HepG2 (cell line): ENCODE results near the gene PPP1R13L. TPM values are rescaled to one million over a fixed set of nuclear protein-coding genes. Genes with fewer than 3 reads are reported as not detected.

Experiments used
- BCLAF1 ChIP-seq: fragments of 450-650 bp; IDR thresholded peaks from 2 replicates; pipeline ENCODE4 v1.6.1; 2017; ENCODE audit warnings: mild to moderate bottlenecking
- CBX1 ChIP-seq: IDR thresholded peaks from one replicate; pipeline ENCODE4 v1.6.1; 2016; ENCODE audit warnings: antibody characterized with exemption, low read depth
- HNRNPLL ChIP-seq: fragments of 200-400 bp; formaldehyde crosslinking; IDR thresholded peaks from 2 replicates; pipeline ENCODE4 v1.6.1; 2017; ENCODE audit warnings: mild to moderate bottlenecking, low read depth, low read length; ENCODE audit not compliant: poor library complexity, severe bottlenecking
- KIAA2018 ChIP-seq: sonication (generic); formaldehyde crosslinking; IDR thresholded peaks from 2 replicates; pipeline ENCODE4 v1.5.0; 2020; ENCODE audit warnings: mild to moderate bottlenecking, missing genetic modification reagents, borderline replicate concordance
- MAZ ChIP-seq, 2 experiments: sonication (generic) in 1 of 2; formaldehyde crosslinking in 1 of 2; IDR thresholded peaks; 2 replicates each; pipeline versions ENCODE4 v1.5.0 to v1.6.1; 2012 to 2020; ENCODE audit warnings: low read depth in 2 of 2, mild to moderate bottlenecking in 2 of 2, borderline replicate concordance in 1 of 2, improper control_type of control experiment in 1 of 2, low read length in 1 of 2, missing genetic modification reagents in 1 of 2, moderate library complexity in 1 of 2
- SKI ChIP-seq: fragments of 450-650 bp; IDR thresholded peaks from one replicate; pipeline ENCODE4 v1.6.1; 2018; ENCODE audit warnings: mild to moderate bottlenecking; ENCODE audit not compliant: partially characterized antibody
- SSRP1 ChIP-seq: IDR thresholded peaks from 2 replicates; pipeline ENCODE4 v1.6.1; 2016; ENCODE audit warnings: control low read depth
- ZFYVE20 ChIP-seq: sonication (generic); formaldehyde crosslinking; IDR thresholded peaks from 2 replicates; pipeline ENCODE4 v1.8.0; 2023; ENCODE audit warnings: low read depth, mild to moderate bottlenecking, moderate library complexity, missing genetic modification reagents, borderline replicate concordance
- ZNF296 ChIP-seq: sonication (generic); formaldehyde crosslinking; conservative IDR thresholded peaks from 2 replicates; pipeline ENCODE4 v1.5.0; 2020; ENCODE audit warnings: mild to moderate bottlenecking, missing genetic modification reagents
- ZNF362 ChIP-seq: sonication (generic); formaldehyde crosslinking; IDR thresholded peaks from 2 replicates; pipeline ENCODE4 v1.4.0; 2020; ENCODE audit warnings: missing genetic modification reagents, mild to moderate bottlenecking, borderline replicate concordance
- ZNF563 ChIP-seq: sonication (generic); formaldehyde crosslinking; IDR thresholded peaks from 2 replicates; pipeline ENCODE4 v1.8.0; 2022; ENCODE audit warnings: mild to moderate bottlenecking, moderate library complexity, missing genetic modification reagents
- polyA plus RNA-seq, 8 experiments: library from polyadenylated mRNA; depleted of rRNA in 3 of 8; stranded (reverse) in 7 of 8; unstranded in 1 of 8; fragments of >200 nt; fragmentation: Illumina TruSeq in 4 of 8; extraction: Trizol in 4 of 8; gene quantifications; 2 replicates each; pipeline versions ENCODE4 v1.2.1 to v1.2.3, GENCODE V29; 2011 to 2016; ENCODE audit warnings: low read depth in 4 of 8, missing spikeins in 1 of 8, mixed read lengths in 1 of 8; ENCODE audit not compliant: insufficient read depth in 1 of 8
- total RNA-seq, 5 experiments: library from RNA; depleted of rRNA; stranded (reverse); fragments of >200 nt; fragmentation: Illumina TruSeq; extraction: Trizol; gene quantifications; 2 replicates each; pipeline ENCODE4 v1.2.3, GENCODE V29; 2016; ENCODE audit warnings: low read depth in 1 of 5
- TF ChIP-seq, protein P1 (sequence below): sonication (generic); formaldehyde crosslinking; IDR thresholded peaks from 2 replicates; pipeline ENCODE4; 2020; ENCODE audit warnings: missing genetic modification reagents, mild to moderate bottlenecking, borderline replicate concordance

The PPP1R13L gene
- total and polyA plus RNA-seq, 2 of the 13 experiments (the other 11 are each of a cell fraction or from before 2014, with no cell fraction given) = 1.3 to 6.6 TPM

DNA sequence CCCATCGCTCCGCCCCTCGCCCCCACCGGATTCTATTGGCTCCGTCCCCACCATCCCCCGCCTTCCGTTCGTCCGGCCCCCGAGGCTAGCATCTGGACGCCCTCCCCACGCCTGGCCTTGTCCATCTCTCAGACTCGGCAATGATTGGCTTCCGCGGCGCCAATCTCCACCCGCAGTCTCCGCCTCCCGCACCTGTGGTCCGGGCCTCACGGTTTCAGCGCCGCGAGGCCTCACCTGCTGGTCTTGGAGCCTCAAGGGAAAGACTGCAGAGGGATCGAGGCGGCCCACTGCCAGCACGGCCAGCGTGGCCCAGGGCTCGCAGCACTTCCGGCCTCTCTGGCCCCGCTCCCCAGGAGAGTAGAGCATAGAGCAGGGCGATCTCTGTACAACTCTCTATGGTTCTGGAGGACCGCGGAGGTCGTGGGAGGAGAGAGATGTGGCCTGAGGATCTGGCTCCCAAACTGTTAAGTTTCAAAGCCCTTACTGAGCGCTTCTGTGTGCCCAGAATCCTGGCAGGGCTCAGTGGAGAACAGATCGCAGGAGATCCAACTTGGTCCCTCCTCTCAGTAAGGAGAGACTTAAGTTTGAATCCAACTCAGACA lies 18.8 kb upstream of the PPP1R13L start, which contains the start of gene ERCC1 (continued):
- no peak for TF ChIP-seq BCLAF1
- peak; percentile 4; the same call in 1 of the 2 replicates for TF ChIP-seq MAZ (IDR thresholded peaks at IDR 0.05; ENCODE audit: borderline replicate concordance, low read depth, low read length)
- TF ChIP-seq MAZ (CRISPR knock-in tag; IDR thresholded peaks at IDR 0.05; ENCODE audit: low read depth) = peak; percentile 92
- peak; percentile 72 for TF ChIP-seq HNRNPLL
- peak; percentile 9 for TF ChIP-seq SKI
- TF ChIP-seq ZNF362 (CRISPR knock-in tag) = 0 out of 2 replicates have a peak, but pooled peaks have one; percentile 9
- TF ChIP-seq ZNF563 = 0 out of 2 replicates have a peak, but pooled peaks have one; percentile 19
- TF ChIP-seq ZNF296 = peak; percentile 87; the same call in 1 of the 2 replicates
- TF ChIP-seq KIAA2018 (CRISPR knock-in tag) = no peak
- TF ChIP-seq CBX1 = peak; percentile 38
- peak; percentile 40; the same call in 1 of the 2 replicates for TF ChIP-seq SSRP1 (CRISPR knock-in tag)
- TF ChIP-seq ZFYVE20 (CRISPR knock-in tag) = 0 out of 2 replicates have a peak, but pooled peaks have one; percentile 67
- TF ChIP-seq, protein P1, sequence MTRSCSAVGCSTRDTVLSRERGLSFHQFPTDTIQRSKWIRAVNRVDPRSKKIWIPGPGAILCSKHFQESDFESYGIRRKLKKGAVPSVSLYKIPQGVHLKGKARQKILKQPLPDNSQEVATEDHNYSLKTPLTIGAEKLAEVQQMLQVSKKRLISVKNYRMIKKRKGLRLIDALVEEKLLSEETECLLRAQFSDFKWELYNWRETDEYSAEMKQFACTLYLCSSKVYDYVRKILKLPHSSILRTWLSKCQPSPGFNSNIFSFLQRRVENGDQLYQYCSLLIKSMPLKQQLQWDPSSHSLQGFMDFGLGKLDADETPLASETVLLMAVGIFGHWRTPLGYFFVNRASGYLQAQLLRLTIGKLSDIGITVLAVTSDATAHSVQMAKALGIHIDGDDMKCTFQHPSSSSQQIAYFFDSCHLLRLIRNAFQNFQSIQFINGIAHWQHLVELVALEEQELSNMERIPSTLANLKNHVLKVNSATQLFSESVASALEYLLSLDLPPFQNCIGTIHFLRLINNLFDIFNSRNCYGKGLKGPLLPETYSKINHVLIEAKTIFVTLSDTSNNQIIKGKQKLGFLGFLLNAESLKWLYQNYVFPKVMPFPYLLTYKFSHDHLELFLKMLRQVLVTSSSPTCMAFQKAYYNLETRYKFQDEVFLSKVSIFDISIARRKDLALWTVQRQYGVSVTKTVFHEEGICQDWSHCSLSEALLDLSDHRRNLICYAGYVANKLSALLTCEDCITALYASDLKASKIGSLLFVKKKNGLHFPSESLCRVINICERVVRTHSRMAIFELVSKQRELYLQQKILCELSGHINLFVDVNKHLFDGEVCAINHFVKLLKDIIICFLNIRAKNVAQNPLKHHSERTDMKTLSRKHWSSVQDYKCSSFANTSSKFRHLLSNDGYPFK (CRISPR knock-in tag) = peak; percentile 95; the same call in 1 of the 2 replicates
